ENCODE measurements around the gene PPP4R1. TPM values are rescaled to one million over a fixed set of nuclear protein-coding genes. Genes with fewer than 3 reads are reported as not detected.

PPP4R1 gene
- polyA plus RNA-seq, 1 donor (not counting 4 experiments of a cell fraction or from before 2014, with no cell fraction given) = 200 TPM

DNA sequence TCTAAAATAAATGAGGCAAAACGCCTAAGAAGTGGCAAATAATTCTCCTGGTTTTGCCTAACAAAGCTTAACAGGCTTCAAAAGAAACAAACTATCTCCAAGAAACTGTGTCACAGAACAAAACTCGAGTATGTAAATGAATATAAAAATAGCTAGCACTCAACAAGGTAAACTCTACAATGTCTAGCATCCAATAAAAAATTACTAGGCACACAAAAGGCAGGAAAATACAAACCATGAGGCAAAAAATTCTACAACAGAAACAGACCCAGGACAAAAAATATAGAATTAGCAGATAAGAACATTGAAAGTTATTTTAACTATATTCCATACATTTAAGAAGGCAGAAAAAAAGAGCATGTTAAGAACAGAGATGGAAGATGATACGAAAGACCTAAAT, 16.8 kb downstream of the PPP4R1 start:
- no peak overlapping the region for H2AFZ ChIP-seq (ENCODE audit: control insufficient read depth, low read length)
- FAIRE-seq = no peak
- peak overlapping the region; percentile 9 for H3K4me2 ChIP-seq (ENCODE audit: control insufficient read depth, extremely low read depth, insufficient read depth, low read depth, low read length)
- TF ChIP-seq EZH2 (IDR thresholded peaks at IDR 0.05; ENCODE audit: low read length) = no peak
- TF ChIP-seq, protein P1, sequence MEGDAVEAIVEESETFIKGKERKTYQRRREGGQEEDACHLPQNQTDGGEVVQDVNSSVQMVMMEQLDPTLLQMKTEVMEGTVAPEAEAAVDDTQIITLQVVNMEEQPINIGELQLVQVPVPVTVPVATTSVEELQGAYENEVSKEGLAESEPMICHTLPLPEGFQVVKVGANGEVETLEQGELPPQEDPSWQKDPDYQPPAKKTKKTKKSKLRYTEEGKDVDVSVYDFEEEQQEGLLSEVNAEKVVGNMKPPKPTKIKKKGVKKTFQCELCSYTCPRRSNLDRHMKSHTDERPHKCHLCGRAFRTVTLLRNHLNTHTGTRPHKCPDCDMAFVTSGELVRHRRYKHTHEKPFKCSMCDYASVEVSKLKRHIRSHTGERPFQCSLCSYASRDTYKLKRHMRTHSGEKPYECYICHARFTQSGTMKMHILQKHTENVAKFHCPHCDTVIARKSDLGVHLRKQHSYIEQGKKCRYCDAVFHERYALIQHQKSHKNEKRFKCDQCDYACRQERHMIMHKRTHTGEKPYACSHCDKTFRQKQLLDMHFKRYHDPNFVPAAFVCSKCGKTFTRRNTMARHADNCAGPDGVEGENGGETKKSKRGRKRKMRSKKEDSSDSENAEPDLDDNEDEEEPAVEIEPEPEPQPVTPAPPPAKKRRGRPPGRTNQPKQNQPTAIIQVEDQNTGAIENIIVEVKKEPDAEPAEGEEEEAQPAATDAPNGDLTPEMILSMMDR (optimal IDR thresholded peaks at IDR 0.05 in 1 of 3, IDR thresholded peaks at IDR 0.05 in 1 of 3, conservative IDR thresholded peaks at IDR 0.05 in 1 of 3; ENCODE audit: extremely low read depth in 1 of 3, insufficient read depth in 2 of 3, low read length in 3 of 3) = no peak
- no peaks in the 10 kb centered on the region for H3K9me3 ChIP-seq (ENCODE audit: control insufficient read depth, low read depth, low read length)
- no peaks in the 10 kb centered on the region for H4K20me1 ChIP-seq (ENCODE audit: control insufficient read depth, extremely low read depth, insufficient read depth, low read length)
- H3K9me1 ChIP-seq (ENCODE audit: control insufficient read depth, extremely low read depth, insufficient read depth, low read length) = no peaks in the 10 kb centered on the region
- H3K36me3 ChIP-seq (ENCODE audit: control insufficient read depth in 2 of 2, extremely low read depth in 1 of 2, insufficient read depth in 2 of 2, low read length in 2 of 2) = peaks cover 4 to 9% of the 10 kb centered on the region in 2 experiments
- no peak overlapping the region for H3K9ac ChIP-seq (ENCODE audit: control insufficient read depth, extremely low read depth, insufficient read depth, low read length)
- peak overlapping the region; percentile 15 for H3K27ac ChIP-seq (ENCODE audit: control insufficient read depth, insufficient read depth, low read length)
- peaks cover 36% of the 10 kb centered on the region for H3K4me1 ChIP-seq (ENCODE audit: control insufficient read depth, extremely low read depth, insufficient read depth, low read length)
- no peak for DNase-seq (ENCODE audit: low read depth, low spot score)
- dilution Hi-C loops (cut with MboI; ENCODE audit: extremely low pct_ligation_motif_present, low sequenced_read_pairs) = no loop called here
- H3K79me2 ChIP-seq (ENCODE audit: control insufficient read depth, insufficient read depth, low read length) = peaks cover 95% of the 10 kb centered on the region
- H3K4me3 ChIP-seq (ENCODE audit: control insufficient read depth in 2 of 3, extremely low read depth in 1 of 3, insufficient read depth in 2 of 3, low read depth in 1 of 3, low read length in 3 of 3) = no peak overlapping the region
- no peaks in the 10 kb centered on the region for H3K27me3 ChIP-seq (ENCODE audit: control insufficient read depth, extremely low read depth, insufficient read depth, low read length)

DNA sequence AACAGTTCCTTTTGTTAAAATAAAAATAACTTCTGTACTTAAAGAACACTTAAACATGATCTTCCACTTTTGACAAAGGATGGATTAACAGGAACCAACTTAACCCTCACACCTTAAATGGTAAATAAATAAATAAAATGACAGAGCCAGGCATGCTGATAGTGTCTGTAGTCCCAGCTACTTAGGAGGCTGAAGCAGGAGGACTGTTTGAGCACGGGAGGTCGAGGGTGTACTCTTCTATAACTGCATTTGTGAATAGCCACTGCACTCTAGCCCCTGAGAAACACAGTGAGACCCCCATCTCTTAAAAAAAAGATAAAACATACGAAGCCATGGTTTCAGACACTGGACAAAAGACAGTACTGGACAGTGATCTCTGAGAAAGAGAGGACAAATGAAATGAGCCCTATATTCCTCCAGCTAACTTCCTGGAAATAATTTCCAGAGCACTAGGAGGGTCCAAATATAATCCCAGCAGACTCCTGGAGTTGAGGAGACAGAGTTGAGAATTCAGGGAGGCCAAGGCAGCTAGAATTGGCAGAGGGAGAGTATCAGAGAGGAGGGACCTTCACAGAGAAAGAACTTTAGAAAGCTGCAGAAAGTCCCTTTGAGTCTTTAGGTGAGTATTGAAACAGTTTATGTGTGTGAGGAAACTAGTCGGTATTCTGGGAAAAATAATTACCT, 17.4 kb downstream of the PPP4R1 start:
- H3K27ac ChIP-seq (ENCODE audit: control insufficient read depth, insufficient read depth, low read length) = peak overlapping the region; percentile 29
- dilution Hi-C loops (cut with MboI; ENCODE audit: extremely low pct_ligation_motif_present, low sequenced_read_pairs) = no loop called here
- H3K79me2 ChIP-seq (ENCODE audit: control insufficient read depth, insufficient read depth, low read length) = peaks cover 97% of the 10 kb centered on the region
- peaks cover 36% of the 10 kb centered on the region for H3K4me1 ChIP-seq (ENCODE audit: control insufficient read depth, extremely low read depth, insufficient read depth, low read length)
- no peak overlapping the region for H3K4me3 ChIP-seq (ENCODE audit: control insufficient read depth in 2 of 3, extremely low read depth in 1 of 3, insufficient read depth in 2 of 3, low read depth in 1 of 3, low read length in 3 of 3)
- peaks cover 4 to 10% of the 10 kb centered on the region in 2 experiments for H3K36me3 ChIP-seq (ENCODE audit: control insufficient read depth in 2 of 2, extremely low read depth in 1 of 2, insufficient read depth in 2 of 2, low read length in 2 of 2)
- FAIRE-seq (no peak), DNase-seq (ENCODE audit: low read depth, low spot score) (no peak)
- H4K20me1 ChIP-seq (ENCODE audit: control insufficient read depth, extremely low read depth, insufficient read depth, low read length) = no peaks in the 10 kb centered on the region
- no peaks in the 10 kb centered on the region for H3K9me3 ChIP-seq (ENCODE audit: control insufficient read depth, low read depth, low read length)
- H3K9me1 ChIP-seq (ENCODE audit: control insufficient read depth, extremely low read depth, insufficient read depth, low read length) = no peaks in the 10 kb centered on the region
- H3K4me2 ChIP-seq (ENCODE audit: control insufficient read depth, extremely low read depth, insufficient read depth, low read depth, low read length) = peak overlapping the region; percentile 9
- no peak for TF ChIP-seq EZH2 (IDR thresholded peaks at IDR 0.05; ENCODE audit: low read length)
- TF ChIP-seq, protein P1 (optimal IDR thresholded peaks at IDR 0.05 in 1 of 3, IDR thresholded peaks at IDR 0.05 in 1 of 3, conservative IDR thresholded peaks at IDR 0.05 in 1 of 3; ENCODE audit: extremely low read depth in 1 of 3, insufficient read depth in 2 of 3, low read length in 3 of 3) = no peak
- H3K9ac ChIP-seq (ENCODE audit: control insufficient read depth, extremely low read depth, insufficient read depth, low read length) = no peak overlapping the region
- H2AFZ ChIP-seq (ENCODE audit: control insufficient read depth, low read length) = no peak overlapping the region
- H3K27me3 ChIP-seq (ENCODE audit: control insufficient read depth, extremely low read depth, insufficient read depth, low read length) = no peaks in the 10 kb centered on the region

Data from keratinocyte (primary cell).